Hematopoietic multipotent progenitor cell treated with erythropoietin and hydrocortisone succinate and interleukin-3 and kit ligand, for 15 days (in vitro differentiated cells): Measurements from ENCODE around the gene PA2G4.

Experiments used
- DNase-seq: peaks from one replicate; pipeline ENCODE4 v3.0.0-alpha.2; 2015; ENCODE audit warnings: low spot score

Gene PA2G4

GRCh38 chr12:56127485-56127887 is 23.1 kb downstream of the PA2G4 start:
- DNase-seq: no peak

DNA sequence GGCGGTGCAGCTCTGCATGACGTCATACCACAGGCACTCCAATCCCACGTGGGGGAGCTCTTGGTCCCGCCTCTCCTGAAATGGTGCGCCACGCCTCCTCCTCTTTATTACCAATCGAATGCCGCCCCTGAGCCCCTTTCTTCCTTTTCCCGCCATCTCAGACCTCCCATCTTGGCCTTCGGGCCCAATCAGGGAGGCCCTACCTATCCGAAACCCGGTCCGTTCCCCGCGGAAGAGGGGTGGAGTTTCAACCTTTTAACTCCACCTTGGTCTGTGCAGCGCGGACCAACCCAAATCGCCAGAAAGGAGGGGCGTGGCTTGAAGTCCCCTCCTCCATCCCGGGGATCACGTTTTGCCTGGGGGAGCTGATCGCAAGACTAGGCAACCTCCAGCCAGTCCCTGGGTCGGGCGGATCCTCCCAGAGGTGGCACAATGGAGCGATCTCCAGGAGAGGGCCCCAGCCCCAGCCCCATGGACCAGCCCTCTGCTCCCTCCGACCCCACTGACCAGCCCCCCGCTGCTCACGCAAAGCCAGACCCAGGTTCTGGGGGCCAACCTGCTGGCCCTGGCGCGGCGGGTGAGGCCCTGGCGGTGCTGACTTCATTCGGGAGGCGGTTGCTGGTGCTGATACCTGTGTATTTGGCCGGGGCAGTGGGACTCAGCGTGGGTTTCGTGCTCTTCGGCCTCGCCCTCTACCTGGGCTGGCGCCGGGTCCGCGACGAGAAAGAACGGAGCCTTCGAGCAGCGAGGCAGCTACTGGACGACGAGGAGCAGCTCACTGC is 23.7 kb downstream of the PA2G4 start, which contains the start of gene ESYT1:
Gene ESYT1 (plus strand): TSS at position 380 of the 782 bp plus-strand sequence. CDS start 53 bp downstream, at position 433.
- peak; percentile 98 for DNase-seq

- DNase-seq: no peak
Measured at GRCh38 chr12:56128670-56129205, 24.4 kb downstream of the PA2G4 start.

- DNase-seq: peak; percentile 52
Measured at GRCh38 chr12:56129206-56129941, 25.0 kb downstream of the PA2G4 start.

GRCh38 chr12:56129942-56130495 is 25.7 kb downstream of the PA2G4 start:
- DNase-seq: no peak

DNA sequence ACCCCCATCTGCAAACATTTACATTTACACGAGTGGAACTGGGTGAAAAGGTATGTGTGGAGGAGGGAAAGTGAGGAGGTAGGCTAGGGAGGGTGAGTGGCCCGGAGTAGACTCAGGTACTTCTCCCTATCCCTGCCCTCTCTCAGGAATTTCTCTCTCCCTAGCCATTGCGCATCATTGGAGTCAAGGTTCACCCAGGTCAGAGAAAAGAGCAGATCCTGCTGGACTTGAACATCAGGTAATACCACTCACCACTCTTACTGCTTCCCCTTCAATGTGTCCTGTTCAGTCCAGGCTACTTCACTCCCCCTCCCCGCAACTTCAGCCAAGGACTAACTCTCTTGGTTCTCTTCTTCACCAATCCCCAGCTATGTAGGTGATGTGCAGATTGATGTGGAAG is 26.5 kb downstream of the PA2G4 start:
- no peak for DNase-seq

DNA sequence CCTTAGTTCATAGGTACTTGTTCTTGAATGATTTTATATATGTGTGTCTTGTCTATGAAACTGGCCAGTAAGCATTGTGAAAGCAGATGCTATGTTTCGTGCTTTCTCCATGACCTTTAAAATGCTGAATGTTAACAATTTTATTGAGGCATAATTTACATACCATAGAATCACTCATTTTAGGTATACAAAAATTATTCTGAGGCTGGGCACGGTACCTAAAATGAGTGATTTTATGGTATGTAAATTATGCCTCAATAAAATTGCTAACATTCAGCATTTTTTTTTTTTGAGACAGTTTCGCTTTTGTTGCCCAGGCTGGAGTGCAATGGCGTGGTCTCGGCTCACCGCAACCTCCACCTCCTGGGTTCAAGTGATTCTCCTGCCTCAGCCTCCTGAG is 30.5 kb downstream of the PA2G4 start:
- DNase-seq: no peak

GRCh38 chr12:56137853-56138571 is 33.7 kb downstream of the PA2G4 start:
- no peak for DNase-seq

GRCh38 chr12:56141946-56142784 is 37.8 kb downstream of the PA2G4 start:
- no peak for DNase-seq

- DNase-seq: no peak
Measured at GRCh38 chr12:56143217-56143616, 38.9 kb downstream of the PA2G4 start.

DNA sequence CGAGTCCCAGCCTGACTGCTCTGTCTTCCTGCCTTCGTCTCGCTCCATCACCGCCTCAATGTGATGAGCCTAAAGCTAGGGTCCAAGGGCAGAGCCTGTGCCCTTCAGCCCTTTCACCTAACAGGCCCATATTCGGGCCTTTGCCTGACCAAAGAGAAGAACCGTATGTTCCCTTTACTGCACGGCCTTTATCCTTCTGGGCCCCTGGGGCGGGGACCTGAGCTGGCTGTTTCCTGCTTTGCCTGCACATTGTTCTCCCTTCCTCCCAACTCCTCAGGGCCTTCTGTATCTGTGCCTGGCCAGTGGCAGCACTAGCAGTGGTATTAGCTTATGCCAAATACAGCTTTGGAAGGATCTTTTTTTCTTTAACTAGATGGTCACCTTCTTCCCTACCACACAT is 39.5 kb downstream of the PA2G4 start:
- no peak for DNase-seq

DNA sequence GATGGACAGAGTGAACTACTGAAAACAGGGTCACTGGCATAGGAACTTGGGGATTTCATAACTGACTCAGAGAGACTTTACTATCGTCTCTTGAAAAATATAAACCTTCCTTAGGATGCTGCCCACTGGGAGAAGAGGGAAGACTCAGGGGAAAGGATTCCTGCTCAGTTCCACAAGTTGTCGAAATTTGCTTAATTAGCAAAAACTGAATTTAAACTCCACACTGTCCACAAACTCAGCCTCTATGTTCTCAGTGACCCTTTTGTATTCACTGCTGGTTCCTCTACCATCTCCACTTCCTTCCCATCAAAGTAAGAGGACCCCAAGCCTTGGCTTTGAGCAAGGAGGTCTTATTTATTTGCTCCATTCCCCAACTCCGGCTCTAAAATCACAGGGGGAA is 40.9 kb downstream of the PA2G4 start:
- no peak for DNase-seq

- DNase-seq: no peak
Measured at GRCh38 chr12:56146492-56147460, 42.4 kb downstream of the PA2G4 start.

DNA sequence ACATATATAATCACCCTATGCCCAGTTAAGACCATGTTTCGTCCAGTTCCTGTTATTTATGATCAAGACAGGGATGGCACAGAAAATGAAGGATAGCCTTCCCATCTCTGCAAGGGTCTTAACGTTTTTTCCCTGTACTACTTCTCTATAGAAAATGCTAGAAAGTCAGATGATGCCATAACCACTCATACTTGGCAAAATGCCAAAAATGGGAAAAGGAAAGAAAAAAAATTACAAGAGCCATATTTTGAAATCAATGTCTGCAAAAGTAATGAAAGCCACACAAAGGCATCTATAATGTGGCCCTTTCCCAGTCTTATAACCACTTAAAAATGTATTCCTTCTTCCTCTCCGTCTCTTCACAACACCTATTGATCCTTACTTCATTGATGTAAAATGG is 46.2 kb downstream of the PA2G4 start:
- DNase-seq: peak; percentile 68

GRCh38 chr12:56151672-56152131 is 47.3 kb downstream of the PA2G4 start:
- DNase-seq: peak; percentile 65

DNA sequence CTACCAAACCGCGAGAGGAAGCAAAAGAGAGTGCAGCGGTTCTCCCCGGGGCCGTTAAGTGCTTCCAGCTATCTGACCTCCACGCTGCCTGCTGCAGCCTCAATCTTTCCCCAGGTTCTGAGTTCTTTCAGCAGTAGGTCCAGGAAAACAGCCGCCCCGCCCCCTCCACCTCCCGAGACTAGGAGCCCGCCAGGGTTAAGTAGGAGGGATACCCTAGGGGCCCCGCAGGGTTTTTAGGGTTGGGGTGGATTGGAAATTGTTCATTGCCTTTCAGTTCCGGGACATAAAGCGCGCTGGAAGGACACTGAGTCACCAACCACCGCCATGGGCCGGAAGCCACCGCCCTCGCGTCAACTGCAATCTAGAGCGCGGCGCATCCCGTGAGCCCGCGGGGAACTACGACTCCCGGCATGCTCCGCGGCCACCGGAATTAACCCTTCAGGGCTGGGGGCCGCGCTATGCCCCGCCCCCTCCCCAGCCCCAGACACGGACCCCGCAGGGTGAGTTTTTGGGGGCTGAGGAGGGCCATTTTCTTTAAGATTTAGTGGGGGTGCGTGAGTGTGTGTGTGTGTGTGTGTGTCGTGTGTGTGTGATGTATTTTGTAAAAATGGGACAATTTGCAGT is 47.9 kb downstream of the PA2G4 start, which contains the start of gene MYL6B:
Gene MYL6B (plus strand): TSS at position 456 of the 624 bp plus-strand sequence. CDS start 1,332 bp downstream, outside the sequence.
- peak; percentile 92 for DNase-seq

DNA sequence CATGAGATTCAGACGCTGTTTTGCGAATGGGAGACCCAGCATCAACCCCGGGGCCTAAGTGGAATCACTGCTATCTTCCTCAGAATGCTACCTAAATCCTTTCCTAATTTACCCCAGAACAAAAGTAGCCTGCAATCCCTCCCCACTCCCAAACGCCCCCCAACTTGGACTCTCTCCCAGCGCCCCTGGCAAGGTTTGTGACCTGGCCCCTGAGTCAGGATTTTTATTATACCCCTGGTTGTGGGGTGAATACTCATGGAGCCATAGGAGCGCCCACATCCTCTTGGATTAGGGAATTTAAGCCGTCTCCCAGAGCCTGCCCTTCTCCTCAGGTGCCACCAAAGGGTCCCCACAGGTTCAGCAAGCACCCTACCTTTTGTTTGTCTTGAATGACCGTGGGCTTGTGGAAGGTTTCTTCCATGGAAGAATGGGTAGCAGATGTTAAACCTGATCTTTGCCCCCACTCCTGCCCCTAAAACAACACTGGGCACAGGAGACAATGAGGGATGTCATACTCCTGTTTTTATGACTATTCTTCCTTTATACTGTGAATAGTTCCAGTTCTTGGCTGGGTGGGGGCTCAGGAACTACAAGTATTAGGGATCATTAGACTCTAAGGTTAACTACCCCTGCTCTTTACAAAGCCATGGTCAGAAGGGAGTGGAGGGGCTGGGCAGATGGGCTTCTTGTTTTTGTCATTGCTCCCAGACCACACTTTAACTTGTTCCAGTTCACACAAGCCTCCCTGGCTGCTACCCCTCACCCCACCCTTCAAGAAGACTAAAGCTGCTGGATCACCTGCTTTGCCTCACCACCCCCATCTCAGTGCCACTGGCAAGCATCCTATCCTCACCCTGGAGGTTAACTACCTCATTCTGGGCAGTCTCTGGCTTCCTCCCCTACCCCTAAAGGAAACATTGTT is 48.7 kb downstream of the PA2G4 start:
- DNase-seq: no peak

DNA sequence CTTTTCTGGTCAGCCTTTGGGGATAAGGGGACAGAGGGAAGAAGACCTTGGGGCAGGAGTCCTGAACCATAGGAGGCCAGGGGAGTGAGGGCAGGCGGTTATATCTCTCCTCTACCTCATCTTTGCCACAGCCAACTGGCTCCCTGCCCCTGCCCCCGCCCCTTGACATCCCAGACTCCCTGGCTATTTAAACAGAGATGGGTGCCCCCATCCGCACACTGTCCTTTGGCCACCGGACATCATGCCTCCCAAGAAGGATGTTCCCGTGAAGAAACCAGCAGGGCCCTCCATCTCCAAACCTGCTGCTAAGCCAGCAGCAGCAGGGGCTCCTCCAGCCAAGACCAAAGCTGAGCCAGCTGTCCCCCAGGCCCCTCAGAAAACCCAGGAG is 49.3 kb downstream of the PA2G4 start:
- DNase-seq: no peak
